Measurements from ENCODE around the gene CRADD.

Gene CRADD

DNA sequence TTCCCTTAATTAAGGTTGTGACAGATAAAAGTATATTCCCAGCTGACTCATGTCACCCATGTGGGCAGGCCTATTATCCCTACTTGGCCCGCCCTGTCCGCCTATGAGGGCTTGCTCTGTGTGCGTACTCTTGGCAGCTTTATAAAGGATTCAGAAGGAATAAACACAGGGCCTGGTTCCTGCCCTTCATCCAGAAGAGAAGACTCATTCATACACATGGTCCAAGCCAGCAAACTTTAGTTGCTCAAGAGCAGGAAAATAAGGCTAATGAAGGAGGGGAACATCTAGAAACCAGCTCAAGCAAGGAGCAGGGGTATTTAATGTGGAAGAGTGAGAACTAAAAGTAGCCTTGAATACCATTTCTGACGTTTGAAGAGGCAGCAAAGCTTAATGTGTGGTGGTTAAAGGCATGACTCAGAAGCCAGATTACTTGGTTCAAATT is 141.9 kb downstream of the CRADD start:
- DNase-seq = no peak

GRCh38 chr12:93823616-93824391 is 146.6 kb downstream of the CRADD start:
- no peak for DNase-seq

GRCh38 chr12:93824514-93825500 is 147.6 kb downstream of the CRADD start:
- DNase-seq = no peak

DNA sequence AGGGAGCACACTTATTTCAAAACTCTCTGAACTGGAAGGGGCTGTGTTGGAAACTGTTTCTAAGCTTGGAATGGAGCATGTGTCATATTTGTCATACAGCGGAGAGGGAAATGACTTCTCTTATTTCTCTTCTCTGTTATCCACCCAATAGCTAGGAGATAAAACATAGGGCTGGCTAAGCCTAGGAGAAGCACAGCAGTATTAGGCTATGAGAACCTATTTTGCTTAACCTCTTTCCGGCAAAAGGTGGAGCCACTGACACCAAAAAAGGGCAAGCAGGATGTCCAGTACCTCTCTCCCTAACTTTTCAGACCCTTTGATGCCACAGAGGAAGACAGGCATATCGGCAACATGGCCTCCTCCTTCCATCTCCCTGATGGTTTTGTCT is 148.3 kb downstream of the CRADD start:
- DNase-seq = no peak

DNA sequence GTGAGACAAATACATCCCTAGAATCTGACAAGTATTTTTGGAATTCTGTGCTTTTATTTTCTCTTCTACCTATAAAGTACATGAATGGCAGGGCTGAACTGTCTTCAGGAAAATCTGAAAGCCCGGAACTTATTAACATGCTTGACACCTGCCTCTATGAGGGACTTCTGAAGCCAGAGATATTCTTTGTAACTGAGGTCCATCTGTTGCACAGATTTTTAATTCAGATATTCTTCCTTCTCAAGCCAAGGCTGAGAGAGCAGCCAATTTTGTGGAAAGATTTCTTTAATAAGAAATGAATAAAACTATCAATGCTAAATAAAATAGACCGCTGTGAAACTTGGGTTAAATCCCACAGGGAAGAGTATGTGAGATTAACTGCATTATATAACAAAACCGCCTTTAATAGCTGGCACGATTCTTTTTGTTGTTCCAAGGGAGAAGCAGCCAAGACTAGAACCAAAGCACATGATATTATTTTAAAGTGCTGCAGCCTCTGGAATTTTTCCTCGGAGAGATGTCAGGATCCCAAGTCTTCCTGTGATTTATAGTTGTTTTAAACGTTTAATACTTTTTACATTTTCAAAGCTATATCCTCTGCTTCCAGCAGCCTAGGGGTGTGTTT is 148.9 kb downstream of the CRADD start:
- DNase-seq = no peak

DNA sequence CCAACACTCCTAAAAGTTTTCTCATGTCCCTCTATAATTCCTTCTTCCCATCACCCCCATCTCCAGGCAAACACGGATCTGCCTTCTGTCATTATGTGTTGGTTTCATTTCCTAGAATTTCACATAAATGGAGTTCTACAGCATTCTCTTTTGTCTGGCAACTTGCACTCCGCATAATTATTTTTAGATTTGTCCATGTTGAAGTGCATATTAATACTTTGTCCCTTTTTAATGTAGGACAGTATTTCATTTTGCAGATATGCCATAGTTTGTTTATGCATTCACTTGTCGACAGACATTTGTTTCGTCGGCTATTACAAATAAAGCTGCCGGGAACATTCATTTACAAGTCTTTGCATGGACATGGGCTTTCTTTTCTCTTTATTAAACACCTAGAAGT is 150.0 kb downstream of the CRADD start:
- DNase-seq = no peak

DNA sequence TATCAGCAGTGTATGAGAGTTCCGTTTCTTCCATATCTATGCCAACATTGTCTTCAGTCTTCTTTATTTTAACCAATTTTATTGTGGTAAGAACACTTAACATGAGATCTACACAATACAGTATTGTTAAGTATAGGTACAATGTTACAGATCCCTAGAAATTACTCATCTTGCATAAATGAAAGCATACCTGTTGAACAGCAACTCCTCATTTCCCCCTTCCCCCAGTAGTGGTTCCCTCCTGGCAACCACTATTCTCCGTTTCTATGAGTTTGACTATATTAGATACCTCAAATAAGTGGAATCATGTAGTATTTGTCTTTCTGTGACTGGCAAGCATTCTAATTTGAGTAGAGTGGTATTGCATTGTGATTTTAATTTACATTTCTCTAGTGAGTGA is 150.5 kb downstream of the CRADD start:
- DNase-seq = no peak

- DNase-seq = no peak
These were observed 151.8 kb downstream of the CRADD start for GRCh38 chr12:93829016-93829415.

DNA sequence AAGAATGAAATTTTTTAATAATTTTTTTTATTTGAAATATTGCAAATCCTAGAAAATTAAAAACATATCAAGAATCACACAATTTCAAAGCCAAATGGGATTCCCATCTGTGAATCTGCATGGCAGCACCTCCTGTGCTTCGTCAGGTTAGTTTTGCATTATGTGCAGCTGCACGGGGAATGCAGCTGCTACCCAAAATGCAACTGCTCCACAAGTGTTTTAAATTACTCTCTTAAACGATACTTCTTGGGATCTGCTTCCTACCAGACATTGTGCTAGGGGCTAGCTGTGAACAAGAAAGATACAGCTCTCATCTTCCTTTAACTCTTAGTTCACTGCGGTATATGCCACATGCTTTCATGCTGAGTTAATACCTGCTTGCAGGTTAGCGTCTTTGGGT is 154.2 kb downstream of the CRADD start:
- no peak for DNase-seq

DNA sequence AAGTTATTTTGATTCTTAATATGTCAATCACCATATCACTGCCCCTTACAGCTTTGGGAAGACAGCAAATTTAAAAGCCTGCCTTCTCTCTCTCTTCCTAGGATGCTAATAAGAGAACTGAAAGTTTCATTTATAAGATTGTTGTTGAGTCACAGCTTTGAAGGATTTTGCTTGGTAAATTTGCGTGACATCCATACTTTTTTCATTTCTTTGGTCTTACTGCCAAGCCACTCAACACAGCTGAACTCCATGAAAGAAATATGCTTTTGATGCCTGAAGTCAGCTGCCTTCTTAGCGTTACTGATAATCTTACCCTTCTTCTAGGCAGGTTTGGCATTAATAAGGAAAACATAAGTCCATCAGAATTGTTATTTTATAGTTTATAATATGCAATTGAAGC is 155.0 kb downstream of the CRADD start:
- no peak for DNase-seq

DNA sequence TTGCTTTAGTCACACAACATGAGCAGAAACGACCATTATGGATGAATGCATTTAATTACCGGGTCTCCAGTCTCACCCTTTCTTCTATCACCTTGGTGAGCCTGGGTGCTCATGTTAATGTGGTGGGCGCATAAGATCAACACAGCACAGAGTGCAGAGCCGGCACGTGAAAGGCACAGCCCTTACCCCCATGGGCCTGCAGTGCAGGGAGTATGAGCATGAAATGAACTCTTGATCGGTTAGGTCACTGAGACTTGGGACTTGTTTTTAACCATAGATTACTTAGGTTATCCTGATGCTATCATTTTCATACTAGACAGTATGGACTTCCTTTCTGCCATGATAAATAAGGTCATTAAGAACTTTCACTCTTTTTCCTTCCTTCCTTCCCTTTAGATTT is 156.8 kb downstream of the CRADD start:
- DNase-seq = no peak

DNA sequence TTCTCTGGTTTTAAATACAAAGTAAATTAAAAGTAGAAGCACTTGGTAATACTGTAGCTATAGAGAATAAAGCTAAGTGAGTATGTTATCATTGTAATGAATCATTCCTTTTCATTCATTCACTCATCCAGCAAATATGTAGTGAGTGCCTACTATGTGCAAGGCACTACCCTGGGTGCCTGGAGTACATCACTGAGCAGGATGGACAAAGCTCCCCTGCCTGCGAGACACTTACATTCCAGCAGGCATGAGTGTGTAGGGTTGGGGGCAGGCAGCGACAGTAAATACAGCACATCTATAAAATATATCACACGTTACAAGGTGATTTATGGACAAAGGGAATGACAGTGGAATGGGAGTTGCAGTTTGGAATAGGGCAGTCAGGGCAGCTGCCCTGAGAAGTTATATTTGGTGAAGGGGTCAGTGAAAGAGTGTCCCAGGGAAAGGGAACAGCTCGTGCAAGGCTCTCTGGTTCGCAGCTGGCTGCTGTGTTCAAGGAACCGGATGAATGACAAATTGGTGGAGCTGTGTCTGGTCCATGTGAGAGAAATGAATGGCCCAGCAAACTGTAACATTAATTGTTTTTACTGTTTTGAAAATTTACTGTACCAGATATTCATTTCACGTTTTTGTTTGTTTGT is 159.6 kb downstream of the CRADD start:
- no peak for DNase-seq

DNA sequence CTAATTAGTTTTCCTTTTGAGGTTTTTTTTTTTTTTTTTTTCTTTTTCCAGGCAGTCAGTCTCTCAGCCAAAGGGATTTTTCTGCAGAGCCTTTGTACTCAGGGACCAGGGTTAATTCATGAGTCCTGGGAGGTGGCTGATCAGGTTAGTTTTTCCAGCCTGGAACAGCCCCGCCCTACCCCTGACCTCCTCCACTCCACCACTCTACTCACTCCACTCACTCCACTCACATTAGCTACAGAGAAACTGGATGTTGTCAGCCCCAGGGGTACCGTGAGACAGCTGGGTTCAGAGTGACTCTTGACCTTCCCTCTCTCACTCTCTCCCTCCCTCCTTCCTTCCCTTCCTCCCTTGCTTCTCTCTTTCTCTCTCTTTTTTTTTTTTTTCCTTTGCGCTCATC is 161.0 kb downstream of the CRADD start:
- DNase-seq = no peak

DNA sequence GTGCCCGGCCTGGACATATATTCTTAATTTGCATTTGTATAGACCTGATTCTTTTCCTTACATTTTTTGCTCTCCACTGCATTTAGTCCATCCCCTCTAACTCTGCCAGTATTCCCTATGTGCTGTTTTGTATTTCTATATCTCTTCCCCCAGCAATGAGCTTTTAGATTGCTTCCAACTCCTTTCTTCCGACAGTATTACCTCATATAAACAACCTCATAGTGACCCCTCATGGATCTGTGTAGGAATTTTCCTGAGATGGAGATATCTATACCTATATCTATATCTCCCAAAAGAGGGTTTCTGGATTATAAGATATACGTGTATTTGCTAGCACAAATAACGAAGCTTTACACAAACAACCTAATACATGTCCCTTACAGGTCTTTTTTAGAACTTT is 161.9 kb downstream of the CRADD start:
- DNase-seq = no peak

DNA sequence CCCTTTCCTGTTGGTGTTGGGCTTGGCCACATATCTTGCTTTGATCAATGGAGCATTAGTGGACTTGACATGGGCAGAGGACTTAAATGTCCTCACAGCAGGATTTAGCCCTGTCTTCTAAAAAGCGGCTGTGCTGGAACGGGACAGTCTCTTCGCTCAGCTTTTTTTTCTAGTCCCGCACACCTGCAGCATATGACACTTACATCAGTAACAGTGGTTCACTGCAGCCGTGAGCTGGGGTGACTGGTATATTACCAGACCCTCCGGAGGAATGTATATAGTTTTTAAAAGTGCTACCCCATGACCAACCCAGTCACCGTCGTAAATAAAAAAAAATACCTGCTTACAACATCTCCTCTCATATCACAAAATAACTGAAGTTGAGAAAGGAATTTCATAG is 164.5 kb downstream of the CRADD start:
- DNase-seq = no peak

DNA sequence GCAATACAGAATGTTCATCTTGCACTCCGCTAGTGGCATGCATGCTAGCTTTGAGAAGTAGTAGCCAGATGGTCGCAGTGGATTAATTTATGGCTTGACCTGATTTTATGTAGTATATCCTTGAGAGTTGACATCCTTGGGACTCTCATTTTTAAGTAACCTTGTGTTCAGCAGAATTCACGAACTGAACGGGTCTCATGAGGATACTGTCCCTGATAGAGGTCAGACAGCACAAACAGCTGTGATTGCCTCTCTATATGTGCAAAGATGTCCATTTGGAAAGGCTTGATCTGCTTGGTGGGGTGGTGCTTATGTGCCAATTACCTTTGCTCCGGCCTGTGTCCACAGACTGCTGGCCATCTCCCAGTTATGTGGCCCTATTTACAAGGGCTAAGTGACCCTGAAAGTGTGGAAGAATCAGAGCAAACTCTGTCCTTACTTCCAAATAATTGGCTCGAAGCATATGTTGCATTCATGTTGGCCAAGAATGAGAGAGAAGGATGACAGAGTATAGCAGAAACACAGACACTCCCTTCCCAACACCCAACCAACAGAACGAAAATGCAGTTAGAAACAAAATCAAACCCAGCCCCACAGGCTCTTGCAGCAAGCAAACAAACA is 167.1 kb downstream of the CRADD start:
- DNase-seq = no peak

GRCh38 chr12:93846936-93847516 is 169.9 kb downstream of the CRADD start:
- no peak for DNase-seq

- DNase-seq = no peak
These were observed 170.6 kb downstream of the CRADD start for GRCh38 chr12:93847517-93848474.

- DNase-seq = no peak
These were observed 171.4 kb downstream of the CRADD start for GRCh38 chr12:93848523-93849101.

GRCh38 chr12:93849946-93850345 is 172.8 kb downstream of the CRADD start:
- DNase-seq = no peak
